Immature natural killer cell (primary cell): ENCODE results near the gene ADGRL1. TPM values are rescaled to one million over a fixed set of nuclear protein-coding genes. Genes with fewer than 3 reads are reported as not detected.

ENCODE experiments used
- DNase-seq, 3 donors: peaks; one replicate each; pipeline ENCODE4 v3.0.0; 2022; ENCODE audit warnings: mixed read lengths in 1 of 3
- H3K27ac Mint-ChIP-seq, 6 donors: one replicate each; pipeline ENCODE4 v1.8.0; 2020; ENCODE audit warnings: mixed read lengths in 6 of 6, mild to moderate bottlenecking in 5 of 6, inconsistent platforms in 4 of 6, moderate library complexity in 3 of 6
- H3K27me3 Mint-ChIP-seq, 3 donors: one replicate each; pipeline ENCODE4 v1.8.0; 2020 to 2021; ENCODE audit warnings: low read depth in 3 of 3, mild to moderate bottlenecking in 3 of 3, mixed read lengths in 3 of 3, moderate library complexity in 3 of 3, inconsistent platforms in 1 of 3
- H3K36me3 Mint-ChIP-seq, 3 donors: one replicate each; pipeline ENCODE4 v1.8.0; 2020; ENCODE audit warnings: mixed read lengths in 3 of 3, inconsistent platforms in 2 of 3, mild to moderate bottlenecking in 2 of 3
- H3K4me1 Mint-ChIP-seq, 2 donors: one replicate each; pipeline ENCODE4 v1.8.0; 2020; ENCODE audit warnings: inconsistent platforms in 2 of 2, mild to moderate bottlenecking in 2 of 2, mixed read lengths in 2 of 2, moderate library complexity in 1 of 2
- H3K4me3 Mint-ChIP-seq, 5 donors: one replicate each; pipeline ENCODE4 v1.8.0; 2020; ENCODE audit warnings: mild to moderate bottlenecking in 5 of 5, mixed read lengths in 5 of 5, inconsistent platforms in 3 of 5, moderate library complexity in 3 of 5
- H3K9me3 Mint-ChIP-seq, 6 donors: one replicate each; pipeline ENCODE4 v1.8.0; 2020; ENCODE audit warnings: mild to moderate bottlenecking in 6 of 6, mixed read lengths in 6 of 6, inconsistent platforms in 4 of 6, moderate library complexity in 3 of 6
- polyA plus RNA-seq, 3 donors: library from polyadenylated mRNA; unstranded; fragments of 300-500 nt; fragmentation: Illumina TruSeq; gene quantifications; one replicate each; pipeline ENCODE4 v1.2.3, GENCODE V29; 2021

ADGRL1 gene
- polyA plus RNA-seq, 3 donors from 2014 or later = 0.52 to 2.1 (median 0.53) TPM

GRCh38 chr19:14158276-14159023 lies 47.5 kb downstream of the ADGRL1 start:
- Mint-ChIP-seq H3K9me3 (no peaks in the 10 kb centered on the region), H3K4me3 (no peak overlapping the region), H3K27me3 (no peaks in the 10 kb centered on the region), H3K27ac (no peak overlapping the region), H3K4me1 (no peaks in the 10 kb centered on the region), H3K36me3 (no peaks in the 10 kb centered on the region)
- no peak for DNase-seq

GRCh38 chr19:14156971-14157717 lies 48.8 kb downstream of the ADGRL1 start:
- Mint-ChIP-seq H3K27me3 (no peaks in the 10 kb centered on the region), H3K27ac (no peak overlapping the region), H3K4me1 (no peaks in the 10 kb centered on the region), H3K36me3 (peaks cover 0 to 4% (median 0%) of the 10 kb centered on the region in 3 donors), H3K4me3 (no peak overlapping the region), H3K9me3 (no peaks in the 10 kb centered on the region)
- no peak for DNase-seq

GRCh38 chr19:14156122-14156521 lies 49.8 kb downstream of the ADGRL1 start:
- Mint-ChIP-seq H3K9me3 (no peaks in the 10 kb centered on the region), H3K27me3 (no peaks in the 10 kb centered on the region), H3K36me3 (peaks cover 0 to 4% (median 0%) of the 10 kb centered on the region in 3 donors), H3K4me3 (no peak overlapping the region), H3K4me1 (peaks cover 0 to 3% of the 10 kb centered on the region in 2 donors), H3K27ac (no peak overlapping the region)
- no peak for DNase-seq

DNA sequence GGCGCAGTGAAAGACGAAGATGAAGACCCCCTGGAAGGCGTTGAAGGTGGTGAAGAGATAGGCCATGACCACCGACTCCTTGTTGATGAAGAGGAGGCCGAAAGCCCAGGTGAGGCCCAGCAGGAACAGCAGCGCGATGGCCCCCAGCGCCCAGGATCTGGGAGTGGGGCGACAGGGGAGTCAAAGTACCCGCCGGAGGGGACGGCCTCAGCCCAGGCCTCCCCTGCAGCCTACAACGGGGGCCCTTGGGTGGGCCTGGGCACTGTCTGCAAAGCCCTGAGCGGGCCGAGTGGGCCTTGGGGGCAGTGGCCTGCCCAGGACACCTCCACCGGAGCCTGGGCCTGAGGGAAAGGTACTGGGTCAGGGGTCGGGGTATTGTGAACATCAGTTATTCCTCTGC lies 50.6 kb downstream of the ADGRL1 start:
- no peaks in the 10 kb centered on the region for H3K27me3 Mint-ChIP-seq
- peaks cover 0 to 4% (median 0%) of the 10 kb centered on the region in 3 donors for H3K36me3 Mint-ChIP-seq
- H3K4me3 Mint-ChIP-seq = no peak overlapping the region
- no peak for DNase-seq
- H3K9me3 Mint-ChIP-seq = no peaks in the 10 kb centered on the region
- no peak overlapping the region for H3K27ac Mint-ChIP-seq
- H3K4me1 Mint-ChIP-seq = peaks cover 0 to 5% of the 10 kb centered on the region in 2 donors

DNA sequence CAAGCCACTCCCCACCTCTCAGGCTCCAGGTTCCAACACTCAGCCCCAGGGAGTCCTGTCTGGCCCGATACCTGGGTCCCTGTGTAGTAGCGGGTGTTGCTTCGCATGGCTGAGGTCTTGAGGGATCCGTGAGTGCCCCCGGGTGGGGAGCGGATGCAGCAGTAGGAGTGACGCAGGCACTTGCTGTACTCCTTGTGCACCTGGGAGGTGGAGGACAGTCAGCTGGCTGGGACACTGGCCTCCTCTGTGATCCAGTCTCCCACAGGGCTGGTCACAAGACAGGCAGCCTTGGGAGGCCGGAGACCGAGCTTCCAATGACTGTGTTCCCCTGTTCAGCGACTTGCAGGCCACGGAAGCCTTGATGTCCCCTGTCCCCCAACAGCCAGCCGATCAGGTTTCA lies 53.3 kb downstream of the ADGRL1 start:
- peak overlapping the region; percentile 9 to 82 (median 39) for H3K27ac Mint-ChIP-seq
- no peaks in the 10 kb centered on the region for H3K27me3 Mint-ChIP-seq
- peaks cover 0 to 4% (median 0%) of the 10 kb centered on the region in 3 donors for H3K36me3 Mint-ChIP-seq
- H3K9me3 Mint-ChIP-seq = no peaks in the 10 kb centered on the region
- DNase-seq = no peak
- H3K4me3 Mint-ChIP-seq = no peak overlapping the region
- H3K4me1 Mint-ChIP-seq = peaks cover 24 to 30% of the 10 kb centered on the region in 2 donors

- H3K4me3 Mint-ChIP-seq = peak overlapping the region in 1 of 5 donors; percentile 21
- H3K27me3 Mint-ChIP-seq = no peaks in the 10 kb centered on the region
- no peak for DNase-seq
- peak overlapping the region in 3 of 6 donors; percentile 8 to 96 (median 96) for H3K27ac Mint-ChIP-seq
- H3K4me1 Mint-ChIP-seq = peaks cover 26 to 30% of the 10 kb centered on the region in 2 donors
- no peaks in the 10 kb centered on the region for H3K9me3 Mint-ChIP-seq
- H3K36me3 Mint-ChIP-seq = peaks cover 0 to 4% (median 0%) of the 10 kb centered on the region in 3 donors
Observed at GRCh38 chr19:14150770-14151661, 55.0 kb downstream of the ADGRL1 start.

DNA sequence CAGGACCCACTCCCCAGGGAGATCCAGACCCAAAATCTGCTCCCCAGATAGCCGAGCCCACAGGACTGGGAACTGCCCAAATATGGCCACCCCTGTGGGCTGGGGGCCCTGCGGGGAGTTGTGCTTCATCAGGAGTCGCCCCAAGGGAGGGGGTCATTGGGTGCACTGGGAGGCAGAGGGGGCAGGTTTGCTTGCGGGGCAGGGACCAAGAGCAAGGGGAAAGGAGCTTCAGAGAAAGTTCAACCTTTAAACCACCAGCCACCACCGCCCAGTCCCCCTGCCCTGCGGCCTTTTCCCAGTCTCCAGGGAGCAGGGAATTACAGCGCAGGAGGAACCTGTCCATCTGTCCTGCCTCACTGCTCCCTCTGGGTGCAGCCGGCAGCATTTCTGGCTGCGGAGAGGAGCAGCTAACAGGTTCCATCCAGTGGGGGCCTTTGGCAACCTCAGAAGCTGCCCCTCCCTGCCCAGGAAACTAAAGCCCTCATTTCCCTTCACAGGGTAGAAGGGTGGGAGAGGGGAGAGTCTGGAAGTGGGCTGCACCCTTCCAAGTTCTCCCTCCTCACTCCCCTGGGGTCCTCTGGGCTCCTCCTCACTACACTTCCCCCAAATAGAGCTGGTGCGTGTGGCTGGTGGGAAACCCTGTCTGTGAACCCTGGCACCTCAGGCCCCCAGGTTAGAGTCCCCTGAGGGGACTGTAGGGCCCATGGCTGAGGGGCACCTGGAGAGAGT lies 55.8 kb downstream of the ADGRL1 start:
- H3K4me1 Mint-ChIP-seq = peaks cover 26 to 30% of the 10 kb centered on the region in 2 donors
- H3K4me3 Mint-ChIP-seq = peak overlapping the region; percentile 78 to 89 (median 83)
- peaks cover 0 to 4% (median 0%) of the 10 kb centered on the region in 3 donors for H3K36me3 Mint-ChIP-seq
- H3K27me3 Mint-ChIP-seq = peaks cover 0 to 2% (median 0%) of the 10 kb centered on the region in 3 donors
- peak overlapping the region; percentile 92 to 99 (median 96) for H3K27ac Mint-ChIP-seq
- no peaks in the 10 kb centered on the region for H3K9me3 Mint-ChIP-seq
- no peak for DNase-seq

DNA sequence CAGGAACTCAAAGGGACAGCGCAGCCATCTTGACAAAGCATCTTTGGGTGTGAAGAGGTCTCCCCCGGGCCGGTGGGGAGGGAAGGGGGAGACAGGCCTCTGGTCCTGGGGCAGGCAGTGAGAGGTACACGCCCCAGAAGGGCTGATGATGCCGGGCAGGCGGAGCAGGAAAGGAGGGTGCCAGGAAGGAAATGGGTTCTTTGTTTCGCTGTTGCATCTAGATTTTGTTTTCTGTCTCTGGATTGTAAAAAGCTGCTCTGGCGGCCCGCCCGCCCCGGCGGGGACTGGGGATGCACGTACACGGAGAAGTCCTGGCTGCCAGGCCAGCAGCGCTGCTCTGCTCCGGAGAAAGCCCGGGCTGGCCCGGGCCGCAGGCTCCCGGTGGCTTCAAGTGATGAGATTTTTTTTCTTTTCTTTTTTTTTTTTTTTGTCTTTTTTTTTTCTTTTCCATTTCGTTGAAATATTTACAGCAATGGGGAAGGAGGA lies 56.4 kb downstream of the ADGRL1 start:
- Mint-ChIP-seq H3K4me1 (peaks cover 26 to 30% of the 10 kb centered on the region in 2 donors), H3K4me3 (peak overlapping the region; percentile 78 to 89 (median 83)), H3K27ac (peak overlapping the region; percentile 92 to 99 (median 96)), H3K27me3 (peaks cover 0 to 2% (median 0%) of the 10 kb centered on the region in 3 donors), H3K9me3 (no peaks in the 10 kb centered on the region), H3K36me3 (peaks cover 0 to 4% (median 0%) of the 10 kb centered on the region in 3 donors)
- peak; percentile 57 to 66 (median 63) for DNase-seq

- DNase-seq = no peak
- Mint-ChIP-seq H3K4me3 (peak overlapping the region; percentile 78 to 89 (median 83)), H3K36me3 (peaks cover 0 to 4% (median 0%) of the 10 kb centered on the region in 3 donors), H3K9me3 (no peaks in the 10 kb centered on the region), H3K27ac (peak overlapping the region; percentile 92 to 99 (median 96)), H3K4me1 (peaks cover 26 to 30% of the 10 kb centered on the region in 2 donors), H3K27me3 (peaks cover 0 to 2% (median 0%) of the 10 kb centered on the region in 3 donors)
Observed at GRCh38 chr19:14148751-14149410, 57.1 kb downstream of the ADGRL1 start.

DNA sequence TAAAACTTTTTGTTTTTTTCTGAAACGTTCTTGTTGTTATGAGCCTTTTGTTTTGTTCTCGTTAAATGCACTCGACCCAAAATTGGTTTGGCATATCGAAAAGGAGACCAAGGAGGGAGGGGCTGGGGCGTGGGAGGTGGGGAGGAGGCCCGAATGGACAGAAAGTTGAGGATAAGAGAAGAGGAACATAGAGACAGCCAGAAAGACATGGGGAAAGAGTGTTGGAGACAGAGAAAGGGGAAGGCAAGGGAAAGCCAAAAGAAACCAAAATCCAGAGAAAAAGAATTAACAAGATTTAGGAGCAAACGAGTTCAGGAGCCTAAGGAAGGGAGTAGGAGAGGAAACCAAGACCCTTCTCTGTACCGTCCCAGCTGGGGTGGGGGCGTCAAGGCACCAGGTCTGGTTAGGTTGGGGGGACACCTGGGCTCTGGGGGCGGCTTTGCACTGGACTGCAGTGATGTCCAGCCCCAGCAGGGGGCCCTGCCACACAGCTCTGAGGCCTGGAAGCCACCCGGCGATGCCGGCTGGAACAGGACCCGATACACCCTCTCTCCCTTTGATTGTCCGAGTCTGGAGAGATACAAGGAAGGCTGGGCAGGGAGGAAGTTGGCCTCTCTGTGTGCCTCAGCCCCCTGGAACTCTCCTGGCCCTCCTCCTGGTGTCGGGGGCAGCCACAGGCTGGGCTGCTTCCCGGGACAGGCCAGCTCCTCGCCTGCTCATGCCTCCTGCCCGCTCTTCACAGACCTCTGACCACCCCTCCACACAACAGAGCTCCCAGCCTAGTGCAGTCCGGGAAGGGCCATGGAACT lies 58.0 kb downstream of the ADGRL1 start:
- Mint-ChIP-seq H3K36me3 (peaks cover 0 to under 1% (median 0%) of the 10 kb centered on the region in 3 donors), H3K4me1 (peaks cover 26 to 30% of the 10 kb centered on the region in 2 donors), H3K9me3 (no peaks in the 10 kb centered on the region), H3K4me3 (peak overlapping the region; percentile 63 to 78 (median 69)), H3K27me3 (peaks cover 0 to 2% (median 0%) of the 10 kb centered on the region in 3 donors), H3K27ac (peak overlapping the region; percentile 92 to 99 (median 96))
- DNase-seq = peak; percentile 58 to 66 (median 66)

DNA sequence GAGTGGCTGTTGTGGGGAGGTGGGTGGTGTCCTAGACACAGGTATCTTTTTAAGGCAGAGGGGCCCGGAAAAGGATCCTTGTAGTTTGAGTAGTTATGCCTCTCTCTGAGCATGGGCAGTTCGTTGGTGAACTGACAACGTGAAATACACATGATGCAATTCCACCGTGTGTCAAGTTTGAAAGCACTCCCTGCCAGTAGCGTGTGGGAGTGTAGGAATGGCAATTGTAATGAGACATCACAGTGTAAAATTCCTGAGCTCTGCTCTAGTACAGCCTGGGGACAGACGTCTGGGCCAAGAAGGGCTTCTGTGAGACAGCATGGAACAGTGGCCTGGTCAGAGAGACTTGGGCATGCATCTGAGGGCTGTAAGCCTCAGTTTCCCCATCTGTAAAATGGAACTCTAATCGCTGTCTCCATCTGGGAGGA lies 59.2 kb downstream of the ADGRL1 start:
- H3K27me3 Mint-ChIP-seq = peaks cover 0 to 2% (median 0%) of the 10 kb centered on the region in 3 donors
- no peak overlapping the region for H3K4me3 Mint-ChIP-seq
- H3K36me3 Mint-ChIP-seq = no peaks in the 10 kb centered on the region
- H3K4me1 Mint-ChIP-seq = peaks cover 35 to 37% of the 10 kb centered on the region in 2 donors
- peak overlapping the region in 2 of 6 donors; percentile 16 to 67 for H3K27ac Mint-ChIP-seq
- H3K9me3 Mint-ChIP-seq = no peaks in the 10 kb centered on the region
- DNase-seq = no peak
